22Rv1 (cell line): ENCODE data around the gene ANAPC10.
A peak's percentile ranks its signal among the peaks of the same experiment; 100 is the strongest.
"Not testable (repeated sequence)": the region's sequence is repeated elsewhere in the genome, so short reads cannot be mapped to it uniquely, and the experiment has no call there.

Source experiments
- H3K27ac ChIP-seq: fragments of 450-650 bp; 2 replicates; pipeline ENCODE4 v1.5.1; 2017
- ZFX ChIP-seq: fragments of 450-650 bp; IDR thresholded peaks from 2 replicates; pipeline ENCODE4 v1.6.1; 2017; ENCODE audit warnings: antibody characterized with exemption, borderline replicate concordance
- TF ChIP-seq, protein P1 (sequence below): fragments of 450-650 bp; IDR thresholded peaks from 2 replicates; pipeline ENCODE4 v1.5.1; 2017; ENCODE audit warnings: mild to moderate bottlenecking

ANAPC10 gene, protein sequence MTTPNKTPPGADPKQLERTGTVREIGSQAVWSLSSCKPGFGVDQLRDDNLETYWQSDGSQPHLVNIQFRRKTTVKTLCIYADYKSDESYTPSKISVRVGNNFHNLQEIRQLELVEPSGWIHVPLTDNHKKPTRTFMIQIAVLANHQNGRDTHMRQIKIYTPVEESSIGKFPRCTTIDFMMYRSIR

DNA sequence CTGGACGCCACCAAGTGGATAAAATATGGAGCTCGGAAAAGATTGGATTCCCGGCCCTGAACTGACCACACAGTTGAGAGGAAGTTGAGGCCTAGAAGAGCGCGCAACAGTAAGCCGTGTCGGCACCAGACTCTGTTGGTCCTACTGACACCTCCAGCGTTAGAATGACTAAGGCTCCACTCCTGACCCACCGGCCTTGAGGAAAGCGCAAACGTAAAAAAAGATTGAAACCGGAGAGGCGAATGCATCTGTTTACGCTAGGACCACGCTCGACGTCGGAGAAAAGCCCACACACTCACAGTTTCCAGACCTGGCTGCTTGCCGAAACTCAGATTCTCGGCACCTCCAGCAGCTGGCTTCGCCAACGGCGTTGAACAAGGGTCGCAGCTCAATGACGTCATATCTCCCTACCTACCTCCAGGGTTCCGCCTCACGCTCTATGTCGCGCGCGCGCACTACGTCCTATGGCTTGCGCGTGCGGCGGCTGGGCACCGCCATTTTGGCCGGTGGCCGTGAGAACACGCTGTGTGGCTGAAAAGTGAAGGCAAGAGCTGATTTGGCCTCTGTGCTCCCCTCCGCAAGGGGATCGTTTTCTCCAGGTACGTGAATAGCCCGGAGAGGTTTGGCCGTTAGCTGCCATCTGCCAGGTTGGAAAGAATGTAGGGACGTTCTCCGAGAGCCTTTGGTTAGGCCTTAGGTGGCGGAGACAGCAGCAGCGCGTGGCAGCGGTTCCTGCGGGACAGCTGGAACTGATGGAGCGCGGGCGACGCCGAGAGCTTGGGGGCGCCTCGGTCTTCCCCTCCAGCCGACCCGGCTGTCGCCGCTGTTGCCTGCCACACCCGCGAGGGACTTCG is at the start of gene ANAPC10, which contains the start of gene ABCE1:
Gene ANAPC10, minus strand, starts transcription at position 376 of the 854 bp plus-strand sequence. CDS start 2,097 bp downstream, outside the sequence.
Gene ABCE1, plus strand, starts transcription at position 491 of the 854 bp plus-strand sequence. CDS start 6,102 bp downstream, outside the sequence.
- H3K27ac ChIP-seq = peak within 1 kb of the TSS; percentile 88
- TF ChIP-seq, protein P1, sequence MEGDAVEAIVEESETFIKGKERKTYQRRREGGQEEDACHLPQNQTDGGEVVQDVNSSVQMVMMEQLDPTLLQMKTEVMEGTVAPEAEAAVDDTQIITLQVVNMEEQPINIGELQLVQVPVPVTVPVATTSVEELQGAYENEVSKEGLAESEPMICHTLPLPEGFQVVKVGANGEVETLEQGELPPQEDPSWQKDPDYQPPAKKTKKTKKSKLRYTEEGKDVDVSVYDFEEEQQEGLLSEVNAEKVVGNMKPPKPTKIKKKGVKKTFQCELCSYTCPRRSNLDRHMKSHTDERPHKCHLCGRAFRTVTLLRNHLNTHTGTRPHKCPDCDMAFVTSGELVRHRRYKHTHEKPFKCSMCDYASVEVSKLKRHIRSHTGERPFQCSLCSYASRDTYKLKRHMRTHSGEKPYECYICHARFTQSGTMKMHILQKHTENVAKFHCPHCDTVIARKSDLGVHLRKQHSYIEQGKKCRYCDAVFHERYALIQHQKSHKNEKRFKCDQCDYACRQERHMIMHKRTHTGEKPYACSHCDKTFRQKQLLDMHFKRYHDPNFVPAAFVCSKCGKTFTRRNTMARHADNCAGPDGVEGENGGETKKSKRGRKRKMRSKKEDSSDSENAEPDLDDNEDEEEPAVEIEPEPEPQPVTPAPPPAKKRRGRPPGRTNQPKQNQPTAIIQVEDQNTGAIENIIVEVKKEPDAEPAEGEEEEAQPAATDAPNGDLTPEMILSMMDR = peak; percentile 54; the same call in 1 of the 2 replicates
- no peak for TF ChIP-seq ZFX

DNA sequence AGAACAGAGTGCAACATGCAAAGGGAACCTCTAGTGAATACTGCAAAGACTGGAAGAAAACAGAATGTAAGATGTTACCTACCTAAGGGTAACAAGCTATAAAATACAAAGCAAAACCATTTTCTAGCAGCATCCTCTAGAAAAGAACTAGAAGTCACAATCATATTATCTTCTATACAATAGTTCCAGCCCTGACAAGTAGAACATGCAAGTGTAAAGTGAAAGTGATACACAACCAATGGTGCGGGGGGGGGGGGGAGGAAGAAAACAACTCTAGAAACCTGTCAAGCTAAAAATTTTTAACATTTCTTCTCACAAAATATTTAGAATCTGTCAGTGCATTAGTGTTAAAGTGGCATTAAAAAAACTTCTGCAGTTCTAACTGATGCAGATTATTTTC is 38.2 kb upstream of the ANAPC10 start:
- H3K27ac ChIP-seq = not testable (repeated sequence)

DNA sequence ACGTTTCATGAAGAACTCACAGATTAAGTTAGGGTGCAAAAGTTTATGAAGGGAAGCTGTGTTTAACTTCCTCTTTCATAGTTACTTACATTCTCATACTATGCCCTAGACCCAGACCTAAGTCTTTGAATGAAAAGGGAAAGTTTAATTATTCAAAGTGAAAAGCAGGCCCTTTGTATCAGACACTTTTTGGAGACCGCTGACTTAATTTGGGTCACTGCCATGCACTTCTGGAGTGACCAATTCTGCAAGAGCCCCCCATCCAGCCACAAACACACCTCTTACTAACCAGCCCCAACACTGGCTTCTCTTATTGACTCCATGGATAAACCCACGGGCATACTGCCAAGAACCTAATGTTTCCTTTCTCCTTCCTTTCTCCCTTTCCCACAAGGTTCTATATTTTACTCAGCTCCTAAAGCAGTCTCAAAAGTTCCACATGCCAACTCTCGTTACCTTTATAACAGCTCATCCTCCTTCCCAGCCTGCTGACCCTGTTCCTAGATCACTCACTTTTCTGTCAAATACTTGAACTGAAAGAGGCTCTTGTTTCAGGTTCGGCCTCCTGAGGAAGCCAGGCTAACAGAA is 34.6 kb upstream of the ANAPC10 start:
- no peak overlapping the region; the same call in 1 of the 2 replicates for H3K27ac ChIP-seq
- TF ChIP-seq, protein P1 = no peak
- TF ChIP-seq ZFX = no peak

DNA sequence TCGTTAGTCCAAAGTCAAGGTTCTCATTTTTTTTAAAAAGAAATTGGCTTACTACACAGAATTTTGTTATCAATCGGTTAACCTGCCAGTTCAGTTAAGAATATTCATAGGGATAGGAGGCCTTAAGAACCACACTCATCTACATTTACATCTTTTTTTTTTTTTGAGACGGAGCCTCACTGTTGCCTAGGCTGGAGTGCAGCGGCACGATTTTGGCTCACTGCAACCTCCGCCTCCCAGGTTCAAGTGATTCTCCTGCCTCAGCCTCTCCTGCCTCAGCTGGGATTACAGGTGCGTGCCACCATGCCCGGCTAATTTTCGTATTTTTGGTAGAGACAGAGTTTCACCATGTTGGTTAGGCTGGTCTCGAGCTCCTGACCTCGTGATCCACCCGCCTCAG is 33.9 kb upstream of the ANAPC10 start:
- H3K27ac ChIP-seq = no peak overlapping the region
- TF ChIP-seq, protein P1 = no peak
- no peak for TF ChIP-seq ZFX

DNA sequence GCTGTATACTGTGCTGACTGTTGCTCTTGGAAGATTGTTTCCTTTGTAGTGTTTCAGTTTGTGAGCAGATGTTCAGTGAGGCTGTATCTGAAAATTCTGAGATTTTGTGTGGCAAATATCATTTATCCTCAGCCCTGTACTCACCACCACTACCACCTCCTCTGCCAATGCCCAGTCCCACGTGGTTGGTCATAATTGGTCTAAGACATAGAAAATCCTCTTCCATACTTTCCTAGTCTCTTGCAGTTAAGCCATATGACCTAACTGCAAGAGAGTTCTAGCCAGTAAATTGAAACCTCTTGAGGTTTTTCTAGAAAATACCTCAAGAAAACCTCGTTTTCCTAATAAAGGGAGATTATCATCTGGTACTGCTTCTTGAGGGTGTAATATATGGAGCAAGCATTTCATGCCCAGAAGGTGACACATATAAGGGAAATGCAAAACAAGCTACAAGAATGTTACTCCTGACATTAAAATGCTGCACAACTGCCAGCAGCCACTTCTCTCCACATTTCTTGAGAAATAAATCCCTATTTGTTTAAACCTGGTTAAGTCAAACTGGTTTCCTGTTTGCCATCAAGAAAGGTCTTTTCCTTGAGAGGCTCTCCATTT is 32.9 kb upstream of the ANAPC10 start:
- 0 out of 2 replicates have a peak overlapping the region, but pooled peaks have one; percentile 2 for H3K27ac ChIP-seq
- no peak for TF ChIP-seq ZFX
- TF ChIP-seq, protein P1 = no peak

DNA sequence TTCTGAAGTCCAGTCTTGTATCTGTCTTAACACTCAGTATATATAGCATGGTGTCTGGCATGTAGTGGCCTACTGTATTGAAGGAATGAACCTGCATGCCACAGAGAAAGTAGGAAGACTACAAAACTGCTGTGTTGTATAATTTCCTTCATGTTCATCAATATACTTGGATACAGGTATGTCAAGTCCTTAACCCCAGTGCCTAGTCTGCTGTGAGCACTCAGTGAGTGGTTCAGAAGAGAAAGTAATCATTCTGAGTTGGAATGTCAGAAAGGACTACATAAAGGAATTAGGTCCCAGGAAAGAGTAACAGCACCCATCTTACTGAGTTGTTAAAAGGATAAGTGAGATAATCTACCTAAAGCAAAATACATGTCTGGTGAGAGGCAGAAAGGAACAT is 32.1 kb upstream of the ANAPC10 start:
- no peak for TF ChIP-seq ZFX
- TF ChIP-seq, protein P1 = no peak
- H3K27ac ChIP-seq = 0 out of 2 replicates have a peak overlapping the region, but pooled peaks have one; percentile 2

DNA sequence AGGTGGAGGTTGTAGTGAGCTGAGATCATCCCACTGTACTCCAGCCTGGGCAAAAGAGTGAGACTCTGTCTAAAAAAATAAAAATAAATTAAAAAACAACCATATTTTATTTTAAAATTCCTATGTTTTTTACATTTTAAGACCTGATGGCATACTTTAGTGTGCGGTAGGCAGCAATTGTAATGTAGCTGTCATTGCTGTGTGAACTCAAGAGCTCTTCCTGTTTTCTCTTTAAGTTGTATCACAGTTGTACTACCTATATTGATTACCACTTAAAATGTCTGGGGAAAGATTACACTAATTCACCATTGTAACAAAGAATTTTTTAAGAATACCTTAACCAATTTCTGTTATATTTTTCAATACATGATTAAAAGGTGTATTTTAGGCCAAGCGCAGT is 27.4 kb upstream of the ANAPC10 start:
- H3K27ac ChIP-seq = no peak overlapping the region
- TF ChIP-seq, protein P1 = no peak
- no peak for TF ChIP-seq ZFX
